ENCODE results near the gene LETMD1. TPM values are rescaled to one million over a fixed set of nuclear protein-coding genes. Genes with fewer than 3 reads are reported as not detected.

Gene LETMD1
- total and polyA plus RNA-seq, 2 of the 4 experiments (the other 2 are of a cell fraction): 27.6 to 40.1 TPM

- Histone ChIP-seq H4K20me1 (ENCODE audit: insufficient read depth, low read length) (peaks cover 16% of the 10 kb centered on the region; the same call in 1 of the 2 replicates), H3K27ac (ENCODE audit: insufficient read depth, low read length) (no peak overlapping the region), H3K4me3 (ENCODE audit: insufficient read depth, low read depth, low read length) (no peak overlapping the region), H2BK5ac (ENCODE audit: low read depth, low read length, poor library complexity, severe bottlenecking) (no peak overlapping the region), H3K4me1 (ENCODE audit: control insufficient read depth, insufficient read depth, low read length) (peaks cover 5% of the 10 kb centered on the region; the same call in 1 of the 2 replicates), H2BK15ac (ENCODE audit: low read depth, low read length) (no peak overlapping the region), H3K4ac (ENCODE audit: low read depth, low read length) (no peak overlapping the region), H4K91ac (ENCODE audit: insufficient read depth, low read depth, low read length) (no peak overlapping the region), H3K27me3 (ENCODE audit: control insufficient read depth, insufficient read depth, low read length) (no peaks in the 10 kb centered on the region), H3K18ac (ENCODE audit: low read depth, low read length) (no peak overlapping the region), H3K14ac (replicated peaks; ENCODE audit: low read depth, low read length) (no peak overlapping the region), H2BK120ac (ENCODE audit: low read depth, low read length) (no peak overlapping the region), H3K56ac (ENCODE audit: extremely low read depth, insufficient read depth, low read length) (no peak overlapping the region), H2AFZ (replicated peaks; ENCODE audit: low read length, poor library complexity) (no peak overlapping the region), H3K36me3 (ENCODE audit: control insufficient read depth, insufficient read depth, low read length) (peaks cover 62% of the 10 kb centered on the region), H3K9me1 (ENCODE audit: insufficient read depth, low read length) (peaks cover 9% of the 10 kb centered on the region; the same call in 1 of the 2 replicates), H4K5ac (ENCODE audit: low read depth, low read length) (no peak overlapping the region), H3K4me2 (ENCODE audit: low read depth, low read length) (no peak overlapping the region), H2AK9ac (replicated peaks; ENCODE audit: low read depth, low read length, poor library complexity) (no peak overlapping the region), H3K9ac (ENCODE audit: low read depth, low read length) (no peak overlapping the region), H3K9me3 (ENCODE audit: control insufficient read depth, insufficient read depth, low read length) (no peaks in the 10 kb centered on the region), H3K23ac (ENCODE audit: low read depth, low read length) (no peak overlapping the region), H4K8ac (ENCODE audit: low read depth in 2 of 2, low read length in 2 of 2) (no peak overlapping the region), H3K79me1 (ENCODE audit: low read depth in 1 of 2, low read length in 2 of 2) (peaks cover 11 to 36% of the 10 kb centered on the region in 2 experiments; a peak in 2 of 4 replicates), H2BK20ac (ENCODE audit: low read depth, low read length) (no peak overlapping the region), H2AK5ac (ENCODE audit: low read depth, low read length) (no peak overlapping the region)
- in situ Hi-C loops (cut with MboI; ENCODE audit: low sequenced_read_pairs) (no loop called here), dilution Hi-C loops (cut with HindIII; ENCODE audit: low sequenced_read_pairs, unreplicated experiment) (no loop called here), intact Hi-C loops (cut with micrococcal nuclease) (no loop called here)
- ATAC-seq (ENCODE audit: low read depth) (no peak), DNase-seq (no peak)
- 83% methylated on average over 1 of the region's 4 CpGs; no CpG with 5 or more reads in 1 of the 2 experiments for WGBS, 2 experiments (ENCODE audit: extremely low coverage in 2 of 2, insufficient read length in 1 of 2)
- BruUV-seq (replicated peaks): no TSS peak
- ChIA-PET CTCF (no interaction called here), POLR2A (ENCODE audit: unreplicated experiment) (no interaction called here)
- no peak for TF ChIP-seq BHLHE40 (IDR thresholded peaks at IDR 0.05; ENCODE audit: low read depth, low read length)
- no peak for TF ChIP-seq RAD21 (IDR thresholded peaks at IDR 0.05; ENCODE audit: low read length)
- no peak for TF ChIP-seq MAZ (IDR thresholded peaks at IDR 0.05; ENCODE audit: borderline replicate concordance, low read depth, low read length)
- no peak for TF ChIP-seq MXI1 (IDR thresholded peaks at IDR 0.05; ENCODE audit: borderline replicate concordance, low read depth, low read length)
- no peak for TF ChIP-seq MAFK (IDR thresholded peaks at IDR 0.05; ENCODE audit: low read depth, low read length)
- no peak for TF ChIP-seq USF2 (IDR thresholded peaks at IDR 0.05; ENCODE audit: low read depth, low read length)
- TF ChIP-seq FOS (IDR thresholded peaks at IDR 0.05; ENCODE audit: low read depth, low read length): no peak
- TF ChIP-seq RFX5 (IDR thresholded peaks at IDR 0.05; ENCODE audit: low read depth, low read length): no peak
- no peak for TF ChIP-seq POLR2A (IDR thresholded peaks at IDR 0.05; ENCODE audit: low read depth, low read length)
- TF ChIP-seq ELK1 (IDR thresholded peaks at IDR 0.05; ENCODE audit: borderline replicate concordance, low read depth, low read length): no peak
- no peak for TF ChIP-seq CHD1 (IDR thresholded peaks at IDR 0.05; ENCODE audit: low read depth, low read length)
- TF ChIP-seq SMC3 (IDR thresholded peaks at IDR 0.05; ENCODE audit: low read depth, low read length): no peak
- no peak for TF ChIP-seq NFE2L2 (IDR thresholded peaks at IDR 0.05; ENCODE audit: low read depth, low read length)
- no peak for TF ChIP-seq CTCF (conservative IDR thresholded peaks at IDR 0.05; ENCODE audit: low read depth, low read length)
- TF ChIP-seq CEBPB (IDR thresholded peaks at IDR 0.05; ENCODE audit: low read depth, low read length): no peak
- TF ChIP-seq RCOR1 (IDR thresholded peaks at IDR 0.05; ENCODE audit: insufficient replicate concordance, low read length): no peak
These were observed 19.1 kb downstream of the LETMD1 start for GRCh38 chr12:51067229-51067628.

All from IMR-90 (cell line).